Lower leg skin (tissue), 4 donors: Measurements from ENCODE around the gene KPNA6. TPM values are rescaled to one million over a fixed set of nuclear protein-coding genes. Genes with fewer than 3 reads are reported as not detected.
"Not testable (repeated sequence)": the region's sequence is repeated elsewhere in the genome, so short reads cannot be mapped to it uniquely, and the experiment has no call there.

Source experiments
- DNase-seq, 2 donors: peaks; one replicate each; pipeline ENCODE4 v3.0.0-alpha.2; 2019; ENCODE audit warnings: low spot score in 2 of 2
- H3K4me3 ChIP-seq: fragments of 200-600 bp; sonication (generic); 2 replicates; pipeline ENCODE4 v1.5.1; 2017; ENCODE audit warnings: mild to moderate bottlenecking, low read depth; ENCODE audit not compliant: poor library complexity, severe bottlenecking
- CTCF ChIP-seq, 3 donors: fragments of 450-650 bp; IDR thresholded peaks; one replicate each; pipeline ENCODE4 v1.5.1; 2016; ENCODE audit warnings: antibody characterized with exemption in 3 of 3, mild to moderate bottlenecking in 3 of 3, moderate library complexity in 2 of 3
- POLR2A ChIP-seq, 2 donors: fragments of 450-650 bp; IDR thresholded peaks; one replicate each; pipeline ENCODE4 v1.6.1; 2016 to 2017; ENCODE audit warnings: antibody characterized with exemption in 2 of 2, mild to moderate bottlenecking in 1 of 2, moderate library complexity in 1 of 2
- WGBS, 2 donors: methylation state at CpG; one replicate each; pipeline ENCODE4 v1.1.5; 2018; 5-methylcytosine and 5-hydroxymethylcytosine counted together
- intact Hi-C: fragments of 100-400 bp; cut with DNase I; formaldehyde crosslinking; loops from one replicate; pipeline ENCODE4 v1.15.0; 2023; ENCODE audit warnings: low total_unique reads
- total RNA-seq, 4 donors: library from RNA; depleted of rRNA; stranded (reverse); fragments of >200 nt; gene quantifications; one replicate each; pipeline ENCODE4 v1.1.0, GENCODE V29; 2016

The KPNA6 gene
- total RNA-seq, 4 donors from 2014 or later, result 44.2 to 48.5 (median 44.3) TPM

GRCh38 chr1:32138965-32139364 is 31.1 kb downstream of the KPNA6 start:
- intact Hi-C loops, result no loop called here
- no peak overlapping the region for H3K4me3 ChIP-seq
- 58 to 61% methylated on average over 5 of the region's 5 CpGs for WGBS, 2 donors
- no peak for DNase-seq
- TF ChIP-seq CTCF (IDR thresholded peaks at IDR 0.05) (no peak), POLR2A (IDR thresholded peaks at IDR 0.05) (no peak)

- WGBS, 2 donors, result 33 to 44% methylated on average over 6 of the region's 6 CpGs
- intact Hi-C loops, result no loop called here
- DNase-seq, result peak in 1 of 2 donors; percentile 37
- H3K4me3 ChIP-seq, result no peak overlapping the region
- TF ChIP-seq CTCF (IDR thresholded peaks at IDR 0.05) (no peak), POLR2A (IDR thresholded peaks at IDR 0.05) (no peak)
These were observed 34.8 kb downstream of the KPNA6 start for GRCh38 chr1:32142446-32143301.

- DNase-seq, H3K4me3 ChIP-seq, intact Hi-C loops: not testable (repeated sequence)
- 66 to 82% methylated on average over 4 of the region's 4 CpGs for WGBS, 2 donors
These were observed 35.4 kb downstream of the KPNA6 start for GRCh38 chr1:32143302-32143695.

- H3K4me3 ChIP-seq, result no peak overlapping the region
- TF ChIP-seq POLR2A (IDR thresholded peaks at IDR 0.05) (no peak), CTCF (IDR thresholded peaks at IDR 0.05) (no peak)
- intact Hi-C loops, result no loop called here
- WGBS, 2 donors, result 82 to 89% methylated on average over 3 of the region's 3 CpGs
- DNase-seq, result no peak
These were observed 36.2 kb downstream of the KPNA6 start for GRCh38 chr1:32144033-32144432.

GRCh38 chr1:32147799-32148198 is 39.9 kb downstream of the KPNA6 start:
- WGBS, 2 donors, result 97 to 98% methylated on average over 5 of the region's 5 CpGs
- intact Hi-C loops, H3K4me3 ChIP-seq, DNase-seq: not testable (repeated sequence)

GRCh38 chr1:32150847-32151246 is 43.0 kb downstream of the KPNA6 start:
- DNase-seq, result no peak
- no peak overlapping the region for H3K4me3 ChIP-seq
- WGBS, 2 donors, result 88 to 91% methylated on average over 9 of the region's 9 CpGs
- TF ChIP-seq CTCF (IDR thresholded peaks at IDR 0.05) (no peak), POLR2A (IDR thresholded peaks at IDR 0.05) (no peak)
- intact Hi-C loops, result no loop called here

GRCh38 chr1:32151319-32151787 is 43.5 kb downstream of the KPNA6 start:
- TF ChIP-seq CTCF (IDR thresholded peaks at IDR 0.05) (no peak), POLR2A (IDR thresholded peaks at IDR 0.05) (no peak)
- H3K4me3 ChIP-seq, result no peak overlapping the region
- WGBS, 2 donors, result 56 to 58% methylated on average over 5 of the region's 5 CpGs
- intact Hi-C loops, result no loop called here
- no peak for DNase-seq
